ENCODE data around the gene SMYD2. TPM values are rescaled to one million over a fixed set of nuclear protein-coding genes. Genes with fewer than 3 reads are reported as not detected.

Gene SMYD2
- total and polyA plus RNA-seq, 2 experiments from 2014 or later: 3.6 to 5.9 TPM

DNA sequence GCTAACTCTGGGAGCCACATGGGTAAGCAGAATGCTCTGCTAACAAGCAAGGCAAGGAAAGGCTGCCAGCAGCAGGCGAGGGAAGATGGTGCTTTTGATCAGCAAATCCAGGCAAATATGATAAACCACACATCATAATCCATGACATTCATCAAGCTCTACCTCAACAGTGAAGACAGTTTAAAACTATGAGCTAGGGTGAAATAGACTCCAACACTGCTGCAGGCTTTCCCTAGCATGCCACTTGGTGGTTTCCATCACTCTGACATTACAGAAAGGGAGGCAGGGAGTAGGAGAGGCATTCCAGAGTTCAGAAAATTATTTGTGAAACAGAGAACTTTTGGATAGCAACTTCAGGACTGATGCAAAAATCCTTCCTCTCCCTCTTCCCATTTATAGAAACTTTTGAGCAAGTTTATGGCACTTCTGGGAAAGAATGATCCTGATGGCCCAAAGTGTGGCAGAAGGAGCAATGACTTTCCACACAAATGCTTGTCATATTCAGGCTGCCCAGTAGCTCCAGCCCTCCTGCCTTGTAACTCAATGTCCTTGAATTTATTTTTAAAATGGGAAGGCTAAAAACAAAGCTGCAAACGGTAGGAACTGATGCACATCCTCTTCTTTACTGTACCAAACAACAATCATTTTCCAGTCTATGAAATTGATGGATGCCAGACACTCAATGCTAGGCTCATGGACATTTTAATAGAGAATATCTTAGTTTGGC, 70.8 kb downstream of the SMYD2 start:
- no peak overlapping the region for H3K4me3 Mint-ChIP-seq
- H4K20me1 ChIP-seq (replicated peaks; ENCODE audit: insufficient read depth): no peaks in the 10 kb centered on the region
- peaks cover 38% of the 10 kb centered on the region for H3K36me3 Mint-ChIP-seq (ENCODE audit: low read depth)
- H3F3A ChIP-seq (replicated peaks; ENCODE audit: low read depth): no peaks in the 10 kb centered on the region
- no peak overlapping the region for H3K4me2 ChIP-seq
- H3K27me3 Mint-ChIP-seq (ENCODE audit: insufficient read depth, low read depth, poor library complexity): no peaks in the 10 kb centered on the region
- no peaks in the 10 kb centered on the region; the same call in 1 of the 2 replicates for H3K9me2 ChIP-seq (ENCODE audit: insufficient read depth)
- ATAC-seq (no peak), DNase-seq (ENCODE audit: low spot score) (no peak)
- no peak overlapping the region for H3K27ac Mint-ChIP-seq
- H3K36me3 ChIP-seq (ENCODE audit: insufficient read depth): peaks cover 8% of the 10 kb centered on the region; the same call in 1 of the 2 replicates
- H3K79me2 ChIP-seq (replicated peaks; ENCODE audit: insufficient read depth): no peaks in the 10 kb centered on the region
- H3K27me3 ChIP-seq (ENCODE audit: insufficient read depth): no peaks in the 10 kb centered on the region
- no peaks in the 10 kb centered on the region for H3K9me3 Mint-ChIP-seq
- H3K4me1 Mint-ChIP-seq: peaks cover 30% of the 10 kb centered on the region
- H3K4me3 ChIP-seq: no peak overlapping the region
- no peak overlapping the region for H2AFZ ChIP-seq
- H3K4me1 ChIP-seq (ENCODE audit: insufficient read depth): peaks cover 21% of the 10 kb centered on the region; the same call in 1 of the 2 replicates
- H3K27ac ChIP-seq (ENCODE audit: low read depth): no peak overlapping the region
- TF ChIP-seq, protein P1, sequence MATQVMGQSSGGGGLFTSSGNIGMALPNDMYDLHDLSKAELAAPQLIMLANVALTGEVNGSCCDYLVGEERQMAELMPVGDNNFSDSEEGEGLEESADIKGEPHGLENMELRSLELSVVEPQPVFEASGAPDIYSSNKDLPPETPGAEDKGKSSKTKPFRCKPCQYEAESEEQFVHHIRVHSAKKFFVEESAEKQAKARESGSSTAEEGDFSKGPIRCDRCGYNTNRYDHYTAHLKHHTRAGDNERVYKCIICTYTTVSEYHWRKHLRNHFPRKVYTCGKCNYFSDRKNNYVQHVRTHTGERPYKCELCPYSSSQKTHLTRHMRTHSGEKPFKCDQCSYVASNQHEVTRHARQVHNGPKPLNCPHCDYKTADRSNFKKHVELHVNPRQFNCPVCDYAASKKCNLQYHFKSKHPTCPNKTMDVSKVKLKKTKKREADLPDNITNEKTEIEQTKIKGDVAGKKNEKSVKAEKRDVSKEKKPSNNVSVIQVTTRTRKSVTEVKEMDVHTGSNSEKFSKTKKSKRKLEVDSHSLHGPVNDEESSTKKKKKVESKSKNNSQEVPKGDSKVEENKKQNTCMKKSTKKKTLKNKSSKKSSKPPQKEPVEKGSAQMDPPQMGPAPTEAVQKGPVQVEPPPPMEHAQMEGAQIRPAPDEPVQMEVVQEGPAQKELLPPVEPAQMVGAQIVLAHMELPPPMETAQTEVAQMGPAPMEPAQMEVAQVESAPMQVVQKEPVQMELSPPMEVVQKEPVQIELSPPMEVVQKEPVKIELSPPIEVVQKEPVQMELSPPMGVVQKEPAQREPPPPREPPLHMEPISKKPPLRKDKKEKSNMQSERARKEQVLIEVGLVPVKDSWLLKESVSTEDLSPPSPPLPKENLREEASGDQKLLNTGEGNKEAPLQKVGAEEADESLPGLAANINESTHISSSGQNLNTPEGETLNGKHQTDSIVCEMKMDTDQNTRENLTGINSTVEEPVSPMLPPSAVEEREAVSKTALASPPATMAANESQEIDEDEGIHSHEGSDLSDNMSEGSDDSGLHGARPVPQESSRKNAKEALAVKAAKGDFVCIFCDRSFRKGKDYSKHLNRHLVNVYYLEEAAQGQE (IDR thresholded peaks at IDR 0.05; ENCODE audit: unreplicated experiment): no peak
- TF ChIP-seq, protein P2, sequence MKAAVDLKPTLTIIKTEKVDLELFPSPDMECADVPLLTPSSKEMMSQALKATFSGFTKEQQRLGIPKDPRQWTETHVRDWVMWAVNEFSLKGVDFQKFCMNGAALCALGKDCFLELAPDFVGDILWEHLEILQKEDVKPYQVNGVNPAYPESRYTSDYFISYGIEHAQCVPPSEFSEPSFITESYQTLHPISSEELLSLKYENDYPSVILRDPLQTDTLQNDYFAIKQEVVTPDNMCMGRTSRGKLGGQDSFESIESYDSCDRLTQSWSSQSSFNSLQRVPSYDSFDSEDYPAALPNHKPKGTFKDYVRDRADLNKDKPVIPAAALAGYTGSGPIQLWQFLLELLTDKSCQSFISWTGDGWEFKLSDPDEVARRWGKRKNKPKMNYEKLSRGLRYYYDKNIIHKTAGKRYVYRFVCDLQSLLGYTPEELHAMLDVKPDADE (IDR thresholded peaks at IDR 0.05): no peak
- TF ChIP-seq, protein P3, sequence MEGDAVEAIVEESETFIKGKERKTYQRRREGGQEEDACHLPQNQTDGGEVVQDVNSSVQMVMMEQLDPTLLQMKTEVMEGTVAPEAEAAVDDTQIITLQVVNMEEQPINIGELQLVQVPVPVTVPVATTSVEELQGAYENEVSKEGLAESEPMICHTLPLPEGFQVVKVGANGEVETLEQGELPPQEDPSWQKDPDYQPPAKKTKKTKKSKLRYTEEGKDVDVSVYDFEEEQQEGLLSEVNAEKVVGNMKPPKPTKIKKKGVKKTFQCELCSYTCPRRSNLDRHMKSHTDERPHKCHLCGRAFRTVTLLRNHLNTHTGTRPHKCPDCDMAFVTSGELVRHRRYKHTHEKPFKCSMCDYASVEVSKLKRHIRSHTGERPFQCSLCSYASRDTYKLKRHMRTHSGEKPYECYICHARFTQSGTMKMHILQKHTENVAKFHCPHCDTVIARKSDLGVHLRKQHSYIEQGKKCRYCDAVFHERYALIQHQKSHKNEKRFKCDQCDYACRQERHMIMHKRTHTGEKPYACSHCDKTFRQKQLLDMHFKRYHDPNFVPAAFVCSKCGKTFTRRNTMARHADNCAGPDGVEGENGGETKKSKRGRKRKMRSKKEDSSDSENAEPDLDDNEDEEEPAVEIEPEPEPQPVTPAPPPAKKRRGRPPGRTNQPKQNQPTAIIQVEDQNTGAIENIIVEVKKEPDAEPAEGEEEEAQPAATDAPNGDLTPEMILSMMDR (conservative IDR thresholded peaks at IDR 0.05; ENCODE audit: low read depth in 2 of 2): no peak
- TF ChIP-seq ZNF114 (CRISPR knock-in tag; IDR thresholded peaks at IDR 0.05): no peak

DNA sequence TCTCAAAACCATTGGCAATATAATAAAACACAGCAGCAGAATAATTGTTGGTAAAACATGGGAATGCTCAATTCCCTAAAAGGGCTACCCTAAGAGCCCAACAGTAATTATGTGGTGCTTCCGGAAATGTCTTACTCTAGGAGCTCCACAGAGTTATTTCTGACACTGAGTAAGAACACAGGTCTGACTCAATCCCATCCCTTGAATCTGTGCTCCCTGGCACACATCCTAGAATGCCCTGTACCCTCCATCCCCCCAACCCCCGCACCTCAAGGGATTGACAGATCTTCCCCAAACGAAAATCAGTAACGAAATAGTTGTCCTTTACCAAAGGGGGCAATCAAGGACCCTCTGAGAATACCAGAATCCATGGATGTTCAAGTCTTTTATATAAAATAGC, 71.9 kb downstream of the SMYD2 start:
- Mint-ChIP-seq H3K4me1 (peaks cover 30% of the 10 kb centered on the region), H3K27me3 (ENCODE audit: insufficient read depth, low read depth, poor library complexity) (no peaks in the 10 kb centered on the region), H3K4me3 (no peak overlapping the region), H3K27ac (no peak overlapping the region), H3K36me3 (ENCODE audit: low read depth) (peaks cover 38% of the 10 kb centered on the region), H3K9me3 (no peaks in the 10 kb centered on the region)
- H3K36me3 ChIP-seq (ENCODE audit: insufficient read depth): peaks cover 14% of the 10 kb centered on the region
- no peaks in the 10 kb centered on the region; the same call in 1 of the 2 replicates for H3K9me2 ChIP-seq (ENCODE audit: insufficient read depth)
- DNase-seq (ENCODE audit: low spot score) (no peak), ATAC-seq (no peak)
- H3K4me3 ChIP-seq: no peak overlapping the region
- H3K27me3 ChIP-seq (ENCODE audit: insufficient read depth): no peaks in the 10 kb centered on the region
- no peaks in the 10 kb centered on the region for H4K20me1 ChIP-seq (replicated peaks; ENCODE audit: insufficient read depth)
- peaks cover 21% of the 10 kb centered on the region; the same call in 1 of the 2 replicates for H3K4me1 ChIP-seq (ENCODE audit: insufficient read depth)
- no peak overlapping the region for H2AFZ ChIP-seq
- no peak overlapping the region for H3K4me2 ChIP-seq
- no peaks in the 10 kb centered on the region for H3K79me2 ChIP-seq (replicated peaks; ENCODE audit: insufficient read depth)
- H3F3A ChIP-seq (replicated peaks; ENCODE audit: low read depth): no peaks in the 10 kb centered on the region
- no peak overlapping the region for H3K27ac ChIP-seq (ENCODE audit: low read depth)
- no peak for TF ChIP-seq EZH2 (IDR thresholded peaks at IDR 0.05; ENCODE audit: low read depth, unreplicated experiment)

Data from GM23338 (cell line).